ENCODE data around the gene CFAP74. TPM values are rescaled to one million over a fixed set of nuclear protein-coding genes. Genes with fewer than 3 reads are reported as not detected.

CFAP74 gene
- total RNA-seq, 1 experiment from 2014 or later = 0.28 TPM

GRCh38 chr1:1872329-1872994, 131.1 kb downstream of the CFAP74 start:
- Histone ChIP-seq H4K91ac (ENCODE audit: insufficient read length, low read depth, low read length) (no peak overlapping the region), H2BK5ac (ENCODE audit: insufficient read length, low read length) (no peak overlapping the region), H3K18ac (ENCODE audit: insufficient read length, low read depth, low read length) (no peak overlapping the region), H3K79me1 (ENCODE audit: insufficient read depth, low read depth, low read length, poor library complexity, severe bottlenecking) (peaks cover 13% of the 10 kb centered on the region), H3K4me2 (ENCODE audit: insufficient read depth, insufficient read length, low read length) (no peak overlapping the region), H3K4ac (ENCODE audit: low read depth, low read length) (no peak overlapping the region), H2BK120ac (ENCODE audit: low read depth, low read length, poor library complexity, severe bottlenecking) (no peak overlapping the region), H4K8ac (replicated peaks; ENCODE audit: insufficient read length, low read depth, low read length) (no peak overlapping the region), H2BK20ac (ENCODE audit: low read depth, low read length, poor library complexity, severe bottlenecking) (no peak overlapping the region), H2AK5ac (ENCODE audit: insufficient read length, low read length) (no peak overlapping the region), H3T11ph (ENCODE audit: low read length) (no peak overlapping the region), H3K9me3 (ENCODE audit: control insufficient read depth, low read depth, low read length) (no peaks in the 10 kb centered on the region), H3K23ac (ENCODE audit: insufficient read length, low read depth, low read length) (no peak overlapping the region), H3K56ac (ENCODE audit: insufficient read length, low read depth, low read length) (no peak overlapping the region), H3K9ac (ENCODE audit: extremely low read depth, insufficient read length, low read length) (no peak overlapping the region), H3K4me1 (ENCODE audit: insufficient read depth, low read length) (no peaks in the 10 kb centered on the region), H3K79me2 (ENCODE audit: insufficient read depth, low read length) (peaks cover 78% of the 10 kb centered on the region), H3K23me2 (ENCODE audit: insufficient read length, low read depth, low read length, poor library complexity, severe bottlenecking) (no peaks in the 10 kb centered on the region), H4K5ac (ENCODE audit: insufficient read length, low read depth, low read length) (no peak overlapping the region), H2BK12ac (ENCODE audit: insufficient read length, low read depth, low read length) (no peak overlapping the region), H3K14ac (ENCODE audit: insufficient read depth, low read length) (no peak overlapping the region), H4K20me1 (ENCODE audit: control insufficient read depth, insufficient read depth, insufficient read length) (no peaks in the 10 kb centered on the region), H3K27ac (ENCODE audit: insufficient read length, low read depth, low read length) (no peak overlapping the region), H2BK15ac (ENCODE audit: low read depth, low read length) (no peak overlapping the region), H3K27me3 (ENCODE audit: insufficient read depth, low read length) (no peaks in the 10 kb centered on the region), H2AFZ (ENCODE audit: low read length) (no peak overlapping the region)
- Mint-ChIP-seq H3K36me3 (ENCODE audit: insufficient read depth in 1 of 3, low read depth in 3 of 3) (peaks cover 48 to 67% (median 62%) of the 10 kb centered on the region in 3 experiments), H3K27ac (peak overlapping the region in 2 of 3 experiments; percentile 27 to 76; a peak in 5 of 7 replicates), H3K9me3 (peaks cover 8 to 12% of the 10 kb centered on the region in 2 experiments; a peak in 4 of 5 replicates), H3K27me3 (ENCODE audit: low read depth) (no peaks in the 10 kb centered on the region), H3K4me3 (no peak overlapping the region), H3K4me1 (peaks cover 31 to 33% of the 10 kb centered on the region in 2 experiments)
- WGBS (ENCODE audit: extremely low coverage, insufficient read length, low lambda C conversion rate) = no CpG with 5 or more reads among the region's 11 CpGs
- no peak for TF ChIP-seq CTCF (conservative IDR thresholded peaks at IDR 0.05)
- no peak for DNase-seq

Other genes with a start within 250 kb of the CFAP74 start
- 104 and 105 TPM in 2 replicates for gene NADK, start 225.3 kb downstream of the CFAP74 start, total RNA-seq (2021)
- gene GNB1, start 112.7 kb downstream of the CFAP74 start, total RNA-seq (2021) = 382 and 400 TPM in 2 replicates
- 1.4 and 1.7 TPM in 2 replicates for gene CALML6, start 88.5 kb downstream of the CFAP74 start, total RNA-seq (2021)
- 9.6 and 11.3 TPM in 2 replicates for gene TMEM52, start 84.5 kb downstream of the CFAP74 start, total RNA-seq (2021)
- gene GABRD, start 15.6 kb upstream of the CFAP74 start, total RNA-seq (2021) = 0.59 and 0.83 TPM in 2 replicates
- gene PRKCZ, start 46.6 kb upstream of the CFAP74 start, total RNA-seq (2021) = 42.0 and 48.4 TPM in 2 replicates
- gene FAAP20, start 191.0 kb upstream of the CFAP74 start, total RNA-seq (2021) = 119 and 125 TPM in 2 replicates
- 88.8 and 89.5 TPM in 2 replicates for gene SKI, start 224.5 kb upstream of the CFAP74 start, total RNA-seq (2021)